GM19324 (cell line): ENCODE results near the gene CNBD2.
A peak's percentile ranks its signal among the peaks of the same experiment; 100 is the strongest.
"Not testable (repeated sequence)": the region's sequence is repeated elsewhere in the genome, so short reads cannot be mapped to it uniquely, and the experiment has no call there.

Source experiments
- ATAC-seq: cut with Tn5 transposase; IDR thresholded peaks from one replicate; pipeline ENCODE4 v1.9.1; 2021; ENCODE audit warnings: mild to moderate bottlenecking, moderate library complexity; ENCODE audit not compliant: unreplicated experiment, low FRiP score

The CNBD2 gene

GRCh38 chr20:35967979-35968640, at the start of gene CNBD2:
TSS of gene CNBD2 (plus strand) at chr20:35968590. CDS start at chr20:35968763, 173 bp downstream.
- no peak for ATAC-seq

GRCh38 chr20:35920523-35920922, 47.9 kb upstream of the CNBD2 start:
- no peak for ATAC-seq

- ATAC-seq = no peak
These were observed 39.1 kb upstream of the CNBD2 start for GRCh38 chr20:35929301-35929700.

- no peak for ATAC-seq
These were observed 34.3 kb upstream of the CNBD2 start for GRCh38 chr20:35934050-35934449.

- no peak for ATAC-seq
These were observed 29.1 kb upstream of the CNBD2 start for GRCh38 chr20:35939264-35939663.

GRCh38 chr20:35941620-35942019, 26.8 kb upstream of the CNBD2 start:
- ATAC-seq = no peak

- ATAC-seq = no peak
These were observed 26.1 kb upstream of the CNBD2 start for GRCh38 chr20:35942243-35942642.

GRCh38 chr20:35947489-35947888, 20.9 kb upstream of the CNBD2 start:
- ATAC-seq = no peak

- no peak for ATAC-seq
These were observed 20.5 kb upstream of the CNBD2 start for GRCh38 chr20:35947907-35948306.

GRCh38 chr20:35950093-35950492, 18.3 kb upstream of the CNBD2 start:
- no peak for ATAC-seq

- ATAC-seq = not testable (repeated sequence)
These were observed 16.3 kb upstream of the CNBD2 start for GRCh38 chr20:35952080-35952479.

- no peak for ATAC-seq
These were observed 15.7 kb upstream of the CNBD2 start for GRCh38 chr20:35952480-35953386.

GRCh38 chr20:35953387-35954199, 14.8 kb upstream of the CNBD2 start:
- ATAC-seq = peak; percentile 28

- ATAC-seq = peak; percentile 93
These were observed 14.0 kb upstream of the CNBD2 start, which contains the start of gene SCAND1 for GRCh38 chr20:35954200-35954906. TSS of gene SCAND1 (minus strand) at chr20:35954502. CDS start at chr20:35954284, 218 bp downstream.

GRCh38 chr20:35954907-35955251, 13.5 kb upstream of the CNBD2 start:
- ATAC-seq = no peak

- no peak for ATAC-seq
These were observed 11.8 kb upstream of the CNBD2 start for GRCh38 chr20:35956616-35957015.

GRCh38 chr20:35959291-35959690, 9.1 kb upstream of the CNBD2 start:
- ATAC-seq = not testable (repeated sequence)

GRCh38 chr20:35963878-35964277, 4.5 kb upstream of the CNBD2 start:
- no peak for ATAC-seq

- no peak for ATAC-seq
These were observed 540 bp downstream of the CNBD2 start for GRCh38 chr20:35968930-35969329.

GRCh38 chr20:35971981-35972380, 3.6 kb downstream of the CNBD2 start:
- no peak for ATAC-seq
